Fibroblast of pulmonary artery (primary cell): ENCODE results near the gene KRT6B.
A peak's percentile ranks its signal among the peaks of the same experiment; 100 is the strongest.

Experiments used
- DNase-seq: peaks from one replicate; pipeline ENCODE4 v3.0.0-alpha.2; 2010; ENCODE audit warnings: low read depth
- H3K4me3 ChIP-seq: replicated peaks from 2 replicates; pipeline ENCODE4 v1.5.1; 2011; ENCODE audit warnings: low read depth, mild to moderate bottlenecking, control low read depth, low read length, moderate library complexity
- CTCF ChIP-seq: IDR thresholded peaks from 2 replicates; pipeline ENCODE4 v1.5.1; 2011; ENCODE audit warnings: mild to moderate bottlenecking, control low read depth, low read length, inconsistent platforms; ENCODE audit errors: missing control alignments

The KRT6B gene

GRCh38 chr12:52446367-52447045 lies 5.4 kb downstream of the KRT6B start:
- no peak overlapping the region for H3K4me3 ChIP-seq
- DNase-seq = no peak
- no peak for TF ChIP-seq CTCF

GRCh38 chr12:52445876-52446275 lies 6.1 kb downstream of the KRT6B start:
- no peak for TF ChIP-seq CTCF

GRCh38 chr12:52444647-52445595 lies 7.0 kb downstream of the KRT6B start:
- DNase-seq = no peak
- H3K4me3 ChIP-seq = no peak overlapping the region
- no peak for TF ChIP-seq CTCF

More at GRCh38 chr12:52445876-52446275, 6.1 kb downstream of the KRT6B start:
- no peak for DNase-seq
- H3K4me3 ChIP-seq = no peak overlapping the region

GRCh38 chr12:52443966-52444365 lies 8.0 kb downstream of the KRT6B start:
- TF ChIP-seq CTCF = no peak
- no peak overlapping the region for H3K4me3 ChIP-seq
- no peak for DNase-seq

GRCh38 chr12:52442600-52443061 lies 9.3 kb downstream of the KRT6B start:
- H3K4me3 ChIP-seq = no peak overlapping the region
- peak; percentile 38 for TF ChIP-seq CTCF
- DNase-seq = peak; percentile 95

GRCh38 chr12:52441320-52441911 lies 10.5 kb downstream of the KRT6B start:
- peak; percentile 76 for DNase-seq
- no peak overlapping the region for H3K4me3 ChIP-seq
- no peak for TF ChIP-seq CTCF
